Lower leg skin (tissue), 3 donors: ENCODE measurements around the gene CDK3.

ENCODE experiments used
- CTCF ChIP-seq, 3 donors: fragments of 450-650 bp; IDR thresholded peaks; one replicate each; pipeline ENCODE4 v1.5.1; 2016; ENCODE audit warnings: antibody characterized with exemption in 3 of 3, mild to moderate bottlenecking in 3 of 3, moderate library complexity in 2 of 3
- POLR2A ChIP-seq, 2 donors: fragments of 450-650 bp; IDR thresholded peaks; one replicate each; pipeline ENCODE4 v1.6.1; 2016 to 2017; ENCODE audit warnings: antibody characterized with exemption in 2 of 2, mild to moderate bottlenecking in 1 of 2, moderate library complexity in 1 of 2

GRCh38 chr17:75995385-75995925 is 5.2 kb upstream of the CDK3 start:
- TF ChIP-seq CTCF (IDR thresholded peaks at IDR 0.05), result no peak
- no peak for TF ChIP-seq POLR2A (IDR thresholded peaks at IDR 0.05)
